MV-4-11 (cell line): ENCODE measurements around the gene EHMT1.
A peak's percentile ranks its signal among the peaks of the same experiment; 100 is the strongest.

Experiments
- DNase-seq: peaks from one replicate; lab custom pipeline; 2025; lab: John Stamatoyannopoulos, UW

EHMT1 gene

GRCh38 chr9:137618105-137619067 lies at the start of gene EHMT1:
Gene EHMT1, plus strand, starts transcription at chr9:137619005. Its CDS starts 24 bp downstream, at chr9:137619029.
- DNase-seq, result peak; percentile 83

DNA sequence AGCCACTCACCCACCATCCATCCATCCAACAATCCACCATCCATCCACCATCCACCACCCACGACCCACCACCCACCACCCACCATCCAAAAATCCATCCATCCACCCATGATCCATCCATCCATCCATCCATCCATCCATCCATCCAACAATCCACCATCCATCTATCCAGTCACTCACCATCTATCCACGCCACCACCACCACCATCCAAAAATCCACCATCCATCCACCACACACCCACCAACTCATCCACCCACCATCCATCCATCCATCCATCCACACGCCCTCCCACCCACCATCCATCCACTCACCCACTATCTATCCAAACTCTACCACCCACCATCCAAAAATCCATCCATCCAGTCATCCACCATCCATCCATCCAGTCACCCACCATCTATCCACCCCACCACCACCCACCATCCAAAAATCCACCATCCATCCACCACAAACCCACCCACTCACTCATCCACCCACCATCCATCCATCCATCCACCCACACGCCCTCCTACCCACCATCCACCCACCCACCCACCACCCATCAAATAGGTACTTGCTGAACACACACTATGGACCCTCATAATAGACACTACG lies 49.1 kb upstream of the EHMT1 start:
- no peak for DNase-seq

- no peak for DNase-seq
These were observed 48.2 kb upstream of the EHMT1 start for GRCh38 chr9:137570566-137570965.

DNA sequence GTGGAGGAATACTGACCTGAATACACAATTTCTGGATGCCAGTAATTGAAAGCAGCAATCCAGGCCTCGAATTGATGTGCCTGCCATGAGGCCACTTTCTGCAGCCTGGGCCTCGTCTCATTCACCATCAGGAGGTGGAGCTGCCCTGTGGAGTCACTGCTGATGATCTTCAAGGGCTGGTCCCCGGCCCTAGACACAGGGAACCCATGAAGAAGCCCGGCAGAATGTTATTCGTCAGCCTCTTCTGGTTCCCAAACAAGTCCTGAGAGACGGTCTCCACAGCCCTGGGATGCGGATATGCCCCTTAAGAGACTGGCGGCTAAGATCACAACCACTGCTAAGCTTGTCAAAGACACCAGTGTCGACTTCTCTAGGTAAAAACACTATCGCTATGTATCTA lies 44.6 kb upstream of the EHMT1 start:
- DNase-seq, result no peak

DNA sequence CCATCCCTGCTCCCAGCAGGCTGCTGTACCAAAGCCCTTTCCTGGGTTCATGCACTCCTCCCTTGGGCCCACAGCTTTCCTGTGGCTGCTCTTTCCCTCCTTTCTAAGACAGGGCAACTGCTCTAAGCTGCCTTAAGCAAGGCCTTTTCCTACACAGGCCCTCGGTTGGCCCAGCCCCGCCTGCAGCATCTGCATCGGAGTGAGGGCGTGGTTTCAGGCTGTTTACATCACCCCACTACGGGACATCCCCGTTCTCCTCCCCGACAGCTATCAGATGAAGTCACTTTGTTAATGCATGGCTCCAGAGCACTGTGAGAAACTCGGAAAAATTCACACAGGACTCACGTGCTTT lies 43.5 kb upstream of the EHMT1 start:
- no peak for DNase-seq

- peak; percentile 30 for DNase-seq
These were observed 42.9 kb upstream of the EHMT1 start for GRCh38 chr9:137575716-137576411.

- DNase-seq, result peak; percentile 85
These were observed 40.1 kb upstream of the EHMT1 start, which contains the start of gene DPH7 for GRCh38 chr9:137578518-137579258. Gene DPH7, minus strand, starts transcription at chr9:137578925. Its CDS starts 148 bp downstream, at chr9:137578777.

- DNase-seq, result no peak
These were observed 39.6 kb upstream of the EHMT1 start for GRCh38 chr9:137579259-137579604.

GRCh38 chr9:137580209-137580953 lies 38.4 kb upstream of the EHMT1 start:
- DNase-seq, result peak; percentile 10

DNA sequence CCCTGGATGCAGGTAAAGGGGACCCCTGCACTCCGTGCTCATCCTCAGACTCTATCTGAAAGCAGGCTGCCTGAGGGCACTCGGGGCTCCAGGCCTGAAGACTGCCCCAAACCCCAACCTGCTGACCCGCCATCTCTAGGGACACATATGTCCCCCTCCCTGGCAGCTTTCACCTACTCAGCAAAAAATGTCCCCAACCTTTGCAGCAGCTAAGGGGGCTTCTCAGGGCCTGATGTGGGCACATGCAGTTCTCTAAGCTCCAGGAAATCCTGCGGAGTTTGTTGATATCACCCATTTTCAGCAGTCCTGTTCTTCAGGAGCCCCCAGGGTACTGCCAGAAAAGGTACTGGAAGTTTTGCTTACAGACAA lies 37.9 kb upstream of the EHMT1 start:
- no peak for DNase-seq

DNA sequence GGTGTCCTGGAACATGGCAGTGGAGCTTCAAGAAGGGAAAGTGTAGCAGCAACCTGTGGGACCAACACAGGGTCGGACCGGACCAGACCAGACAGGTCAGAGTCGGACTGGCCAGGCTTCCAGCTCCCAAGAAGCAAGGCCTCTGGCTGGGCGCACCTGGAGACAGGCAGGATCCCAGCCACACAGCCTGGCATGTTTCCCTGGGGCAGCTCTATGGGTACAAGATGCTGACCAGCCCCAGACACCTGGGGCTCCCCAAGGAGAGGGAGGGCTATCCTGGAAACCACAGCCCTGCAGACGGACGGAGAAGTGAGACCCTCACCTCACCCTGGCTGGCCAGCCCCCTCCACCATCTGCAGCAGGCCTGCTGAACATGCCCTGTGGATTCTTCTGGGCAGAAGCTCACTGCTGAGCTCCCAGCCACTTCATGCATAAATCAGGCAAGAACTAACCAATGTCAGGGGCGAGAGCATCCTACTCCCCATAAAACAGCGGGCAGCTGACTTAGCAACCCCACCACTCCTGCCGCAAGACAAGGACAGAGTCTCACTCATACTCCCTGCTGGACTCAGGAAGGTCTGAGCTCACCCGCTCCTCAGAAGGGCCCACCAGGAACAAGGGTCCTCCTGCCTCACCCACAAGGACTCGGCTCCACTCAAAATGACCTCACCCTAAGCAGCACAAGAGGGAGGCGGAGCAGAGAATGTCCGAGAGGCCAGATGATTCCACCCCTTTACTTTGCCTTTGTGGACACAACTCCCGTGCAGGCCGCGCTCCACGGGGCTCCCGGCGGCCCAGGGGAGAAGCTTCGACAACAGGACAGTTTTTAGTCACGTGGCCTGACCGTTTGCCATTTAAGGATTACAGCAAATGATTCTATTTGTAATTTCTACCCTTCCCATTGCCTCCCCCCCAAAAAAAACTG lies 37.2 kb upstream of the EHMT1 start:
- no peak for DNase-seq

DNA sequence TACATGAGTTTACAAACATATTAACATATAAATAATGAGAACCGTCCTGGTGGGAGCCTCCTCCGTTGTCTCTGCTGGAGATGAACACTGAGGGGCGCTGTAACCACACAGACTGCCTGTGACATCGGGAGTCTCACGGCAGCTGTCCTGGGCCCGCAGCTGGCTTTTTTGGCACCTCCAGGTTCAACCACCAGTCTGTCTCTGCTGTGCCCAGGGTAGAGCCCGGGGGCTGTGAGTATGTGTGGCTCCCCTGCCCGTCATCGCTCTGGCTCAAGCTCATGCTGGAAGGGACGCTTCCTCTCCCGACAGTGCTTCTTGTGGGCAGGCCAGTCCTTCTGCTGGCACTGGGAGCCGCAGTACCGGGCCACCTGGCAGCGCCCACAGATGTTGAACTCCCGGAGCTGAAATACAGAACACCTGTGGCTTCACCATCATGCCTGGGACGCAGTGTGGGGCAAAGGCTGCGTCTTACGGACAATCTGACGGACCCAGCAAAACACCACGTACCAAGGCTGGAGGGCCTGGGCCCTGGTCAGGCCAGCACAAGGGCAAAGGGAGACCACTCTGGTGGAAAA lies 36.4 kb upstream of the EHMT1 start:
- DNase-seq, result no peak

- DNase-seq, result no peak
These were observed 35.5 kb upstream of the EHMT1 start for GRCh38 chr9:137583347-137583746.

DNA sequence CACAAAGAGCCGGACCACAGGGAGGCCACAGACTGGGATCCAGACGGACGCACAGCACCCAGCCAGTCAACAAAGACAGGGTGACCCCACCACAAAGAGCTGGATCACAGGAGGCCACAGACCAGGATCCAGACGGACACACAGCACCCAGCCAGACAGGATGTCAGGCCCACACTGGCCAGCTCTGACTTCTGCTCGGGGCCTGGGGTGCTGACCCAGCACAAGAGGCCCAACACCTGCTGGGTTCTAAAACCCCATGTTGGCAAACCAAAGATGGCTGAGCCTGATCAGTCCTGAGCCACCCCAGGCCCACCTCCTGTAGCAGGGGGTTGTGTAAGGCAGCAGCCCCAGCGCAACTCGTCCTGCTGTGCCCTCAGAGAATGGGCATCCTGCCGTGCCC lies 34.8 kb upstream of the EHMT1 start:
- no peak for DNase-seq

- DNase-seq, result no peak
These were observed 32.0 kb upstream of the EHMT1 start for GRCh38 chr9:137586854-137587253.

DNA sequence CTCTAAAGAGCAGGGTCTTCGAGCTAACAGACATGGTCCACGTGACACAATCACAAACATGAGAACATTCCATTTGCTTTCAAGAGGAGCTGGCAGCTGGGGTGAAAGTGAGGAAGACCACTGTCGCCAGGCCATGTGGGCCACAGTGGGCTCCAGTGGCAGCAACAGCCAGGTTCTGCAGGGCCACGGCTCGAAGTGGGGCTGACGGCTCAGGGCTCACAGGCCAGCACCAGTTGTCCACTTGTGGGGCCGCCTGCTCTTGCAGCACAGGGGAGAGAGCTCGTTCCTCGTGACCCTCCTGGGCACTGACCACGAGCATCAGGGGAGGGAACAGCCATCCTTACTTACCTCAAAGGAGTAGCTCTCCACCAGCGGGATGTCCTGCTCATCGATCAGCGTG lies 30.5 kb upstream of the EHMT1 start:
- no peak for DNase-seq

DNA sequence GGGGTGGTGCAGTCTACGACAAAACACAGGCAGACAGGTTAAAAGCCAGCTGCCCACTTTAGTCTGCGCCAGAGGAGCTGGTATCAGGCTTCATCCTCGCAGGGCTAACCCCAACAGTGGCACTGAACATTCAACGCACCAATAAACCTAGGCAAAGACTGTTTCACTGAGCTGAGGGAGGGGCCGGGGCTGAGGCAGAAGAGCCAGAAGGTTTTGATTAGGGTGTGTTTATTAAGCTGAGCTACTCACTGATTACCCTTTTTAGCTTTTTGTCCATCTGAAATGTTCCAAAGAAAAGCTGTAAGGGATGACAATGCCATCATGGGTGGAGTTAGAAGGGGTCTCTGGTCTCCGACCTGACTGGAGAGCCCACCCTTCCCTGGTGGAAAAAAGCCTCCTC lies 29.9 kb upstream of the EHMT1 start:
- DNase-seq, result no peak

DNA sequence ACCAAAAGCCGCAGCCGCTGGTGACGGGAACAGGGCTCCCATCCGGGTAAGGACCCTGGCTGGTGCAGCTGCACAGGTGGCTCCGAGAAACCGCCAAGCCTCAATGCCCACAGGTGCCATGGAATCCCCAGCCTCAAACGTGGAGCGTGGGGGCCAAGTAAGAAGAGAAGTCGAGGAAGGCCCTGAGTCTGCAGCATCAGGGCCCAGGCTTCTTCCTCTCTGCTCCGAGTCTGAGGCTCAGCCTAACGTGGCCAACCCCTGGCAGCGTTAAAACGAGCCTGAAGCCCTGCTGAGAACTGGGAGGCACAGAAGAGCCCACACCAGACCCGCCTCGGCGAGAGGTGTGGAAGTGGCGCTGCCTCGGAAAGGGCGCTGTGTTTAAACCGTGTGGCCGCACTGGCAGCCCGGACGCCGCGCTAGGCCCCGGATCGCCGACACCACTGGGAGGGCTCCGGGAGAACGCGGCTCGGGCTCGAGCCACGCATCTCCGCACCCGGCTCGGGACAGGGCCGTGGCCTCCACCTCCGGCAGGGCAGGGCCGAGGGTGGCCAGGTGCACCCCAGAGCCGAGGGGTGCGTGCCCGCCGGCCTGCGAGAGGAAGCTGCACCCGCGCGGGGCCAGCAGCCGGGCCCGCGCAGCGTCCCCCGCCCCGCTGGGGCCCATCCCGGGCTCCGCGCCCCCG lies 29.2 kb upstream of the EHMT1 start:
- no peak for DNase-seq

GRCh38 chr9:137590123-137590468 lies 28.7 kb upstream of the EHMT1 start:
- DNase-seq, result no peak
